Astrocyte (in vitro differentiated cells and primary cell): ENCODE data around the gene GALNT18. TPM values are rescaled to one million over a fixed set of nuclear protein-coding genes. Genes with fewer than 3 reads are reported as not detected.

ENCODE experiments used
- DNase-seq: peaks from one replicate; pipeline ENCODE4 v3.0.0-alpha.2; 2010; ENCODE audit warnings: low read depth
- FAIRE-seq: peaks from 2 replicates; lab custom pipeline; 2011; peaks lifted over from hg19 to GRCh38; lab: Jason Lieb, UNC
- H2AFZ ChIP-seq: 2 replicates; pipeline ENCODE4 v1.6.0; 2012; ENCODE audit warnings: low read depth, low read length, inconsistent platforms
- H3K27ac ChIP-seq: 2 replicates; pipeline ENCODE4 v1.5.1; 2011; ENCODE audit warnings: low read depth, low read length, inconsistent platforms
- H3K27me3 ChIP-seq: 2 replicates; pipeline ENCODE4 v1.6.0; 2011; ENCODE audit warnings: low read length, inconsistent platforms; ENCODE audit not compliant: insufficient read depth
- H3K36me3 ChIP-seq: 2 replicates; pipeline ENCODE4 v1.5.1; 2011; ENCODE audit warnings: low read length, inconsistent platforms; ENCODE audit not compliant: insufficient read depth
- H3K4me1 ChIP-seq: 2 replicates; pipeline ENCODE4 v1.5.1; 2011; ENCODE audit warnings: low read length, inconsistent platforms; ENCODE audit not compliant: insufficient read depth
- H3K4me2 ChIP-seq: 2 replicates; pipeline ENCODE4 v1.6.0; 2012; ENCODE audit warnings: low read length, inconsistent platforms
- H3K4me3 ChIP-seq: 2 replicates; pipeline ENCODE4 v1.5.1; 2011; ENCODE audit warnings: low read depth, mild to moderate bottlenecking, low read length, inconsistent platforms; ENCODE audit not compliant: insufficient read depth
- H3K79me2 ChIP-seq: 2 replicates; pipeline ENCODE4 v1.6.0; 2012; ENCODE audit warnings: mild to moderate bottlenecking, low read length, inconsistent platforms; ENCODE audit not compliant: insufficient read depth
- H3K9ac ChIP-seq: 2 replicates; pipeline ENCODE4 v1.6.0; 2012; ENCODE audit warnings: mild to moderate bottlenecking, low read length, inconsistent platforms
- H3K9me3 ChIP-seq: 2 replicates; pipeline ENCODE4 v1.5.1; 2012; ENCODE audit warnings: low read depth, mild to moderate bottlenecking, low read length, inconsistent platforms; ENCODE audit not compliant: insufficient read depth
- H4K20me1 ChIP-seq: 2 replicates; pipeline ENCODE4 v1.6.0; 2012; ENCODE audit warnings: low read length, inconsistent platforms; ENCODE audit not compliant: insufficient read depth
- H3K27ac Mint-ChIP-seq: one replicate; pipeline ENCODE4 v1.8.0; 2021; ENCODE audit warnings: mild to moderate bottlenecking, mixed read lengths; ENCODE audit not compliant: unreplicated experiment
- H3K27me3 Mint-ChIP-seq: one replicate; pipeline ENCODE4 v1.8.0; 2021; ENCODE audit warnings: low read depth, mixed read lengths; ENCODE audit not compliant: unreplicated experiment
- H3K36me3 Mint-ChIP-seq: one replicate; pipeline ENCODE4 v1.8.0; 2021; ENCODE audit warnings: low read depth, mixed read lengths; ENCODE audit not compliant: unreplicated experiment
- H3K4me1 Mint-ChIP-seq: one replicate; pipeline ENCODE4 v1.8.0; 2021; ENCODE audit warnings: low read depth, mixed read lengths; ENCODE audit not compliant: unreplicated experiment
- H3K4me3 Mint-ChIP-seq: one replicate; pipeline ENCODE4 v1.8.0; 2021; ENCODE audit warnings: mild to moderate bottlenecking, moderate library complexity, mixed read lengths; ENCODE audit not compliant: unreplicated experiment
- H3K9me3 Mint-ChIP-seq: one replicate; pipeline ENCODE4 v1.8.0; 2021; ENCODE audit warnings: mild to moderate bottlenecking, mixed read lengths; ENCODE audit not compliant: unreplicated experiment
- CTCF ChIP-seq: IDR thresholded peaks from 2 replicates; pipeline ENCODE4 v1.5.1; 2011; ENCODE audit warnings: low read depth, mild to moderate bottlenecking, inconsistent platforms, low read length, moderate library complexity; ENCODE audit not compliant: insufficient read depth
- EZH2 ChIP-seq: IDR thresholded peaks from 2 replicates; pipeline ENCODE4 v1.6.1; 2012; ENCODE audit warnings: mild to moderate bottlenecking, low read length, inconsistent platforms; ENCODE audit not compliant: insufficient read depth
- total RNA-seq: library from RNA; stranded (reverse); gene quantifications from 2 replicates; pipeline ENCODE4 v1.2.1, GENCODE V29; 2021

The GALNT18 gene
- total RNA-seq, 1 donor from 2014 or later = 6.5 TPM

- H3K9me3 Mint-ChIP-seq = no peaks in the 10 kb centered on the region
- H4K20me1 ChIP-seq = no peaks in the 10 kb centered on the region
- H2AFZ ChIP-seq = no peak overlapping the region
- no peaks in the 10 kb centered on the region for H3K36me3 ChIP-seq
- peaks cover 8% of the 10 kb centered on the region for H3K4me1 Mint-ChIP-seq
- TF ChIP-seq CTCF = no peak
- TF ChIP-seq EZH2 = no peak
- FAIRE-seq = no peak
- no peaks in the 10 kb centered on the region for H3K9me3 ChIP-seq
- H3K27me3 ChIP-seq = peaks cover 14% of the 10 kb centered on the region
- DNase-seq = no peak
- no peak overlapping the region for H3K9ac ChIP-seq
- no peak overlapping the region for H3K27ac ChIP-seq
- H3K4me3 ChIP-seq = no peak overlapping the region
- H3K27ac Mint-ChIP-seq = no peak overlapping the region
- peaks cover 13% of the 10 kb centered on the region for H3K27me3 Mint-ChIP-seq
- H3K4me1 ChIP-seq = no peaks in the 10 kb centered on the region
- no peak overlapping the region for H3K4me3 Mint-ChIP-seq
- peaks cover 1% of the 10 kb centered on the region for H3K36me3 Mint-ChIP-seq
- H3K79me2 ChIP-seq = no peaks in the 10 kb centered on the region
- no peak overlapping the region for H3K4me2 ChIP-seq
Observed at GRCh38 chr11:11540157-11540556, 81.6 kb downstream of the GALNT18 start.

- Mint-ChIP-seq H3K9me3 (no peaks in the 10 kb centered on the region), H3K4me3 (no peak overlapping the region), H3K27ac (no peak overlapping the region), H3K27me3 (peaks cover 16% of the 10 kb centered on the region), H3K4me1 (peaks cover 8% of the 10 kb centered on the region), H3K36me3 (peaks cover 3% of the 10 kb centered on the region)
- Histone ChIP-seq H3K79me2 (no peaks in the 10 kb centered on the region), H3K36me3 (no peaks in the 10 kb centered on the region), H2AFZ (no peak overlapping the region), H3K4me2 (no peak overlapping the region), H3K27ac (no peak overlapping the region), H3K27me3 (peaks cover 16% of the 10 kb centered on the region), H4K20me1 (no peaks in the 10 kb centered on the region), H3K4me1 (no peaks in the 10 kb centered on the region), H3K4me3 (no peak overlapping the region), H3K9ac (no peak overlapping the region), H3K9me3 (no peaks in the 10 kb centered on the region)
- no peak for TF ChIP-seq EZH2
- TF ChIP-seq CTCF = no peak
- no peak for DNase-seq
- no peak for FAIRE-seq
Observed at GRCh38 chr11:11538277-11538960, 83.4 kb downstream of the GALNT18 start.

- Histone ChIP-seq H3K27me3 (peaks cover 13% of the 10 kb centered on the region), H3K4me2 (no peak overlapping the region), H3K79me2 (no peaks in the 10 kb centered on the region), H3K4me3 (no peak overlapping the region), H3K36me3 (no peaks in the 10 kb centered on the region), H3K27ac (no peak overlapping the region), H4K20me1 (no peaks in the 10 kb centered on the region), H2AFZ (no peak overlapping the region), H3K9me3 (no peaks in the 10 kb centered on the region), H3K9ac (no peak overlapping the region), H3K4me1 (no peaks in the 10 kb centered on the region)
- H3K27me3 Mint-ChIP-seq = peaks cover 17% of the 10 kb centered on the region
- no peak overlapping the region for H3K4me3 Mint-ChIP-seq
- H3K36me3 Mint-ChIP-seq = peaks cover 3% of the 10 kb centered on the region
- H3K9me3 Mint-ChIP-seq = no peaks in the 10 kb centered on the region
- TF ChIP-seq EZH2 (no peak), CTCF (no peak)
- peaks cover 8% of the 10 kb centered on the region for H3K4me1 Mint-ChIP-seq
- FAIRE-seq (no peak), DNase-seq (no peak)
- H3K27ac Mint-ChIP-seq = no peak overlapping the region
Observed at GRCh38 chr11:11537871-11538270, 83.9 kb downstream of the GALNT18 start.
